A204.1 (cell line): ENCODE results near the gene COG2.
"Not testable (repeated sequence)": the region's sequence is repeated elsewhere in the genome, so short reads cannot be mapped to it uniquely, and the experiment has no call there.

Experiments used
- FAIRE-seq: peaks from 2 replicates; lab custom pipeline; 2012; peaks lifted over from hg19 to GRCh38; lab: Jason Lieb, UNC

COG2 gene

GRCh38 chr1:230677200-230677599 is 34.9 kb downstream of the COG2 start:
- no peak for FAIRE-seq

DNA sequence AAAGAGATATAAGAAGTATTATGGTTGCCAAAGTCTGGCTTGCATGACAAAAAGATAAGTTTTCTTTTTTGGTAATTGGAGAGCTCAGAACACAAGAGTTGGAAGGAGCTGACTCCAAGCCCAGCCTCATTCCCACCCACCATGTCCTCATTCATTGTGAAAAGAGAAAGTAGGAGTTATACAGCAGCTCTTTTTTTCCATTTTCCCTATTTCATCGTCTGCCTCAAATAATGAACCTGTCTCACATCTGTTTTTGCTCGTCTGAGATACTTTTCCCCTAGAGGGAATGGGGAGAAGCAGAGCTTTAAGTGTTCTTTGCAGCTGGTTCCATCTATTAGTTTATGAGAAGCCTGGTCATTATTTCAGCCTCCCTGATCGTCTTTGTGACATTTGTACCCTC is 36.9 kb downstream of the COG2 start:
- no peak for FAIRE-seq

GRCh38 chr1:230679825-230680224 is 37.5 kb downstream of the COG2 start:
- no peak for FAIRE-seq

- FAIRE-seq = no peak
Measured at GRCh38 chr1:230680300-230681025, 38.2 kb downstream of the COG2 start.

DNA sequence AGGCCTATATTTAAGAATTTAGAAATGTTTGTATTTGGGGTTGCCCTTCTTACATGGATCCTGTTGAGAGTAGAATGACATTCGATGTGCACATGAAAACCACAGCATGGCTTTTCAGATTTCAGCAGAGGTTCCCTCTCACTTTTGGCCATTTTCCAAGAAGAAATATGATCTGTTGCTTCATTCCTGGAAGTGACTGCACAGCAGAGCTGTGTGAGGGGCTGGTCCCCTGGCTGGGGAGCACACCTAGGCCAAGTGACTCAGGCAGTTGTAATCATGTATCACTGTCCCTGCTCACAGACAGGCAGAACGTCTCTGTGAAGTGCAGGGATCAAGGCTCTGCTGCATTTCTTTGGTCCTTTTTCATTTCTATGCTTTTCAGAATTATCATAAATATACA is 39.3 kb downstream of the COG2 start:
- FAIRE-seq = no peak

- no peak for FAIRE-seq
Measured at GRCh38 chr1:230682274-230682673, 40.0 kb downstream of the COG2 start.

DNA sequence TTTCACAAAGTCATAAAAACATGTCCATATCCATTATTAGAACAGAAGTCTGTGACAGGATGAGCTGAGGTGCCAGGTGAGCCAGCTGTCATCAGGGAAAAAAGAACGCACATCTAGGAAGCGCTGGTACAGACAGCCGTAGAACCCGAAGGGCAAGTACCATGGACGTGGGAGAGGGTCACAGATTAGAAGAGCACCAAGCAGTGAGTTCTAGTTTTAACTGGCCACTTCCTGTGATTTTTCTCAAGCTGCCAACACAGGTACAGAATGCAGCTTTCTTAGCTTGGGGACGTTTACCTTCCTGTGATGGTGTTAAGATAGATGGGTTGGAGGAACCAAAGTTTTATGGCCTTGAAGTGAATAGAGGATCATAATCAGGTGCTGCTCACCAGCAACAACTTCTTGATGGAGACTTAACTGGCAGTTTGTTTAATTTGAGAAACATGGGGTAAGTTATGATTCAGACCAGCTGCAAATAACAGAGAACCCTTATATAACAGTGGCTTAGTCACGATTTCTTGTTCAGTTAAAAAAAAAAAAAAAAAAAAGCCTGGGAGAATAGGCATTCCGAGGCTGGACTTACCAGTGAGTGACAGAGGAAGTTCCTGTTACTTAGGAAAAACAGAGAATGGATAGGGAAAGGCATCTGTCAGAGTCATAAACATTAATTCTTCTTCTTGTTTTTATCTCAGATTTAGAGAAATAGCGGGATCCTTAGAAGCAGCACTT is 40.8 kb downstream of the COG2 start:
- no peak for FAIRE-seq

GRCh38 chr1:230684146-230684545 is 41.9 kb downstream of the COG2 start:
- no peak for FAIRE-seq

DNA sequence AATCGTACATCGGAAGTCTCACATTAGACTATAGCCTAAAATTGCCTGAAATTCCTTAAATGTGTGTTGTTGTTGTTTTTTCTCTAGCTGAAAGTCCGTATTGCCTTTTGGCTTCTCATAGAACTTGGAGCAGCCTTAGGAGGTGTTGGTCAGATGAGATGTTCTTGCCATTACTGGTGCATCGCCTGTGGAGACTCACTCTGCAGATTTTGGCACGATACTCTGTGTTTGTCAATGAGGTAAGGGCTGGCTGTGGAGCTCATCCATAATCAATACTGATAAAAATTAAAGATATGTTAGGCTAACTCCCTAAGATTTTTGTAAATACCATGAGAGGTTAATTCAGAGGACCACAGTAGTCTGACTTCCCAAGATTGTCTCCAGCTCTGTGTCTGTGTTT is 42.7 kb downstream of the COG2 start:
- FAIRE-seq = no peak

GRCh38 chr1:230686747-230687146 is 44.5 kb downstream of the COG2 start:
- FAIRE-seq = no peak

DNA sequence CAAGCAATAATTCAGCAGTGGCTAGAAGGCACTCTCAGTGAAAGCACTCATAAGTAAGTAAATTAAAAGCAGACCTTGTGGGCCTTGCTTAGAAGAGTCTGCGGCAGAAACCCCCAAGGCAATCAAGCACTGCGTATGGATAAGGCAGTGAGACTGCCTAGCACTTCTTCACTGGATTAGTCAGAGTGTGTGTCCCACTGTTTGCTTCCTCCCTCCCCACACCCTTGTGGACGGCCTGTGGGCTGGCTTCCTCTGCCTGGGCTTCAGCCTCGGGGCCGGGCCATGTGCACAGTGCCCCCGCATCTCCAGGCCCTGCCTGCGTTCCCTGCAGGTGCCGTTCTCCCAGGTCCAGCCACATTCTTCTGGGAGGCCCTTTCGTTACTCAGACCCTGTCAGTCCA is 47.8 kb downstream of the COG2 start:
- no peak for FAIRE-seq

- no peak for FAIRE-seq
Measured at GRCh38 chr1:230691615-230692014, 49.3 kb downstream of the COG2 start.

GRCh38 chr1:230693221-230693620 is 50.9 kb downstream of the COG2 start:
- no peak for FAIRE-seq

GRCh38 chr1:230693777-230694176 is 51.5 kb downstream of the COG2 start:
- no peak for FAIRE-seq

- FAIRE-seq = no peak
Measured at GRCh38 chr1:230694464-230694863, 52.2 kb downstream of the COG2 start.

DNA sequence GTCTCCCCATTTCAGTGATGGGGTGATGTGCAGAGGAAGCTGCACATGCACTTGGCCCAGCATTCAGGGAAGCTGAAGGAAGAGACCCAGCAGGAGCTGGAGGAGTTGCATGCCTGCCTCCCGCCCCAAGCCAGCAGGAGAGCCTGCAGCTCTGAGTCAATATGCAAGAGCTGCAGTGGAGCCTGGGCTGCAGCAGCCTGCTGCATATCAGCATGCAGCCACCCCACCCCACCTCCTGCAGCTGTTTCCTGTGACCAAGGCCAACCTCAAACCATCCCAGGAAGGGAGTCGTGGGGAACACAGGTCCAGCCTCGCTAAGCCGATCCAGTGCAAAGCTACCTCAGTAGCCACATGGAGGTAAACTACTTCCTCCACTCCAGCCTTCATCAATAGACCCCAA is 52.7 kb downstream of the COG2 start:
- FAIRE-seq = no peak

DNA sequence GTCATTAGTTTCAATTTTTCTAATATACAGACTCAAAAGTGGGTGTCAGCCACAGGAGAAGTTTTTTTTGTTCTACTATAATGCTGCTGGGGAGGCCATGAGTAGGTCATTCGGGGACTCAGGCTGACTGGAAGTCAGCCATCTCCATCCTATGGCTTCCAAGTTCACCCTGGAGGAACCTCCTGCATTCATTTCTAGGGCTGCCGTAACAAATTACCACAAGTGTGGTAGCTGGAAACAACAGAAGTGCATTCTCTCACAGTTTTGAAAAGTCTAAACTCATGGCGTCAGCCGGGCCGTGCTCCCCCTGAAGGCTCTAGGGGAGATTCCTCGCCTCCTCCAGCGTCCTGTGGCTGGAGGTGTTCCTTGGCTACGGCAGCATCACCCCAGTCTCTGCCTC is 53.9 kb downstream of the COG2 start:
- no peak for FAIRE-seq

- FAIRE-seq = no peak
Measured at GRCh38 chr1:230696722-230697437, 54.6 kb downstream of the COG2 start.

- no peak for FAIRE-seq
Measured at GRCh38 chr1:230698130-230698529, 55.8 kb downstream of the COG2 start.

GRCh38 chr1:230698964-230699363 is 56.7 kb downstream of the COG2 start:
- not testable (repeated sequence) for FAIRE-seq

- FAIRE-seq = no peak
Measured at GRCh38 chr1:230699716-230700115, 57.4 kb downstream of the COG2 start.

DNA sequence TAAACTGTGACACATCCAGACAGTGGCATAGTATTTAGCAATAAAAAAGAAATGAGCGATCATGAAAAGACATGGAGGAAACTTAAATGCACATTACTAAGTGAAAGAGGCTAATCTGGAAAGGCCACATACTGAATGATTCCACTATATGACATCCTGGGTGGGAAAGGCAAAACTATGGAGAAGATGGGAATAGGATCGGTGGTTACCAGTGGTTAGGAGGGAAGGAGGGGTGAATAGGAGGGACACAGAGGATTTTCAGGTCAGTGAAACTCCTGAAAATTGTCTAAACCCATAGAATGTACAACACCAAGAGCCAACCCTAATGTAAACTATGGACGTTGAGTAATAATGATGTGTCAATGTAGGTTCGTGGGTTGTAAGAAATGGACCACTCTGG is 57.9 kb downstream of the COG2 start:
- no peak for FAIRE-seq

- FAIRE-seq = no peak
Measured at GRCh38 chr1:230701434-230701833, 59.2 kb downstream of the COG2 start.
